ENCODE data around the gene RNF5. TPM values are rescaled to one million over a fixed set of nuclear protein-coding genes. Genes with fewer than 3 reads are reported as not detected.

The RNF5 gene
- total and polyA plus RNA-seq, 2 of the 4 experiments (the other 2 are of a cell fraction), result 18.8 to 41.4 TPM

DNA sequence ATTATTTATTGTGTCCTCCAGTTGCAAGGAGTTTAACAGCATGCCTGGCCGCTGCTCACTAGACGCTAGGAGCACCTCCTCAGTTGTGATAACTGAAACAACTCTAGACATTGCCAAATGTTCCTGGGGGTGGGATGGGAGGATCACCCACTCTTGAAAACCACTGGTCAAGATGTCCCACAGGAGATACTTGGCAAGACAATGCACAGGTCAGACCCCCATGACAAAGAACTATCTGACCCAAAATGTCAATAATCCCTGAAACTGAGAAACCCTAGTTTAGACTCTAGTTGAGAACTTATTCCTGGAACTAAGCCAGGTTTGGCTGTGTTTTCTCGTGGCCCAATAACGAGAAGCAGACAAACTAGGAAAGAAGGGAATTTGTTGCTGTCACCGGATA is 38.6 kb upstream of the RNF5 start:
- no peak for ATAC-seq (ENCODE audit: low read depth)

More for the DNA sequence above, 38.6 kb upstream of the RNF5 start:
- no peak for TF ChIP-seq RCOR1 (IDR thresholded peaks at IDR 0.05; ENCODE audit: insufficient replicate concordance, low read length)
- TF ChIP-seq MAFK (IDR thresholded peaks at IDR 0.05; ENCODE audit: low read depth, low read length), result no peak
- TF ChIP-seq POLR2A (IDR thresholded peaks at IDR 0.05; ENCODE audit: low read depth, low read length), result no peak
- no peak for TF ChIP-seq RAD21 (IDR thresholded peaks at IDR 0.05; ENCODE audit: low read length)
- no peak for TF ChIP-seq BHLHE40 (IDR thresholded peaks at IDR 0.05; ENCODE audit: low read depth, low read length)
- TF ChIP-seq RFX5 (IDR thresholded peaks at IDR 0.05; ENCODE audit: low read depth, low read length), result no peak
- TF ChIP-seq USF2 (IDR thresholded peaks at IDR 0.05; ENCODE audit: low read depth, low read length), result no peak
- no peak for TF ChIP-seq MAZ (IDR thresholded peaks at IDR 0.05; ENCODE audit: borderline replicate concordance, low read depth, low read length)
- TF ChIP-seq MXI1 (IDR thresholded peaks at IDR 0.05; ENCODE audit: borderline replicate concordance, low read depth, low read length), result no peak
- TF ChIP-seq CHD1 (IDR thresholded peaks at IDR 0.05; ENCODE audit: low read depth, low read length), result no peak
- H3K4me2 ChIP-seq (ENCODE audit: low read depth, low read length), result no peak overlapping the region
- POLR2A ChIA-PET (ENCODE audit: unreplicated experiment), result no interaction called here
- WGBS, 2 experiments (ENCODE audit: extremely low coverage in 2 of 2, insufficient read length in 1 of 2), result no CpG with 5 or more reads among the region's 5 CpGs
- no peak overlapping the region for H4K8ac ChIP-seq (ENCODE audit: low read depth in 2 of 2, low read length in 2 of 2)
- H3K9me1 ChIP-seq (ENCODE audit: insufficient read depth, low read length), result no peaks in the 10 kb centered on the region; the same call in 1 of the 2 replicates
- H4K91ac ChIP-seq (ENCODE audit: insufficient read depth, low read depth, low read length), result no peak overlapping the region
- DNase-seq, result no peak
- no TSS peak for BruUV-seq (replicated peaks)
- no peak overlapping the region for H2BK5ac ChIP-seq (ENCODE audit: low read depth, low read length, poor library complexity, severe bottlenecking)
- H3K79me1 ChIP-seq (ENCODE audit: low read depth in 1 of 2, low read length in 2 of 2), result no peaks in the 10 kb centered on the region
- H2BK20ac ChIP-seq (ENCODE audit: low read depth, low read length), result no peak overlapping the region
- 0 out of 2 replicates have a peak, but pooled peaks cover 1% of the 10 kb centered on the region for H3K27me3 ChIP-seq (ENCODE audit: control insufficient read depth, insufficient read depth, low read length)
- intact Hi-C loops (cut with micrococcal nuclease), result no loop called here
- in situ Hi-C loops (cut with MboI; ENCODE audit: low sequenced_read_pairs), result no loop called here
- dilution Hi-C loops (cut with HindIII; ENCODE audit: low sequenced_read_pairs, unreplicated experiment), result no loop called here
- no peak overlapping the region for H3K23ac ChIP-seq (ENCODE audit: low read depth, low read length)
- H4K20me1 ChIP-seq (ENCODE audit: insufficient read depth, low read length), result no peaks in the 10 kb centered on the region
- no peak overlapping the region for H3K18ac ChIP-seq (ENCODE audit: low read depth, low read length)
- no peaks in the 10 kb centered on the region for H3K36me3 ChIP-seq (ENCODE audit: control insufficient read depth, insufficient read depth, low read length)
- H2BK15ac ChIP-seq (ENCODE audit: low read depth, low read length), result no peak overlapping the region
- no peak overlapping the region for H3K14ac ChIP-seq (replicated peaks; ENCODE audit: low read depth, low read length)
- H3K27ac ChIP-seq (ENCODE audit: insufficient read depth, low read length), result no peak overlapping the region
- H3K4me1 ChIP-seq (ENCODE audit: control insufficient read depth, insufficient read depth, low read length), result peaks cover 7% of the 10 kb centered on the region; the same call in 1 of the 2 replicates
- CTCF ChIA-PET, result no interaction called here
- no peak overlapping the region for H2AK9ac ChIP-seq (replicated peaks; ENCODE audit: low read depth, low read length, poor library complexity)
- no peak overlapping the region for H2BK120ac ChIP-seq (ENCODE audit: low read depth, low read length)
- no peak overlapping the region for H3K4me3 ChIP-seq (ENCODE audit: insufficient read depth, low read depth, low read length)
- H2AK5ac ChIP-seq (ENCODE audit: low read depth, low read length), result no peak overlapping the region
- no peak overlapping the region for H4K5ac ChIP-seq (ENCODE audit: low read depth, low read length)
- no peak overlapping the region for H3K56ac ChIP-seq (ENCODE audit: extremely low read depth, insufficient read depth, low read length)
- H3K9me3 ChIP-seq (ENCODE audit: control insufficient read depth, insufficient read depth, low read length), result no peaks in the 10 kb centered on the region
- H2AFZ ChIP-seq (replicated peaks; ENCODE audit: low read length, poor library complexity), result no peak overlapping the region
- no peak overlapping the region for H3K9ac ChIP-seq (ENCODE audit: low read depth, low read length)
- no peak overlapping the region for H3K4ac ChIP-seq (ENCODE audit: low read depth, low read length)

Measured in IMR-90 (cell line).